HCT116 (cell line): Measurements from ENCODE around the gene LHFPL4. TPM values are rescaled to one million over a fixed set of nuclear protein-coding genes. Genes with fewer than 3 reads are reported as not detected.

ENCODE experiments used
- ATAC-seq: fragments of 200-7000 bp; cut with Tn5 transposase; 2 replicates; pipeline ENCODE4 v1.9.1; 2020; ENCODE audit warnings: mild to moderate bottlenecking, moderate library complexity
- BruUV-seq: library from RNA; stranded (reverse); fragments of 400-500 nt; replicated peaks from 2 replicates; lab custom pipeline; 2021; lab: Mats Ljungman, UMichigan
- CTCF ChIA-PET: fragments of 300-600 bp; sonication (Branson Sonifier 250); formaldehyde crosslinking; loops from one replicate; lab custom pipeline; 2021; ENCODE audit warnings: antibody characterized with exemption; lab: Charles Lee
- POLR2A ChIA-PET: fragments of 300-600, 350-600 bp; sonication (Branson Sonifier 250); formaldehyde crosslinking; loops from one replicate; lab custom pipeline; 2021; ENCODE audit warnings: antibody characterized with exemption; lab: Charles Lee
- RAD21 ChIA-PET, 2 experiments: fragments of 300-600 bp; sonication (Branson Sonifier 250); formaldehyde crosslinking; loops; one replicate each; lab custom pipeline; 2023; ENCODE audit warnings: low total read pairs in 2 of 2; ENCODE audit not compliant: uncharacterized antibody in 2 of 2, unreplicated experiment in 2 of 2, low non-redundant PET in 1 of 2; lab: Charles Lee
- DNase-seq: peaks from one replicate; pipeline ENCODE4 v3.0.0-alpha.2; 2010; ENCODE audit warnings: low read depth, low spot score
- H2AFZ ChIP-seq: fragments of 200-600 bp; shearing (Covaris generic), sonication (generic); 2 replicates; pipeline ENCODE4 v1.6.1; 2017; ENCODE audit warnings: low read depth, mixed run types, mixed read lengths, antibody characterized with exemption, low read length; ENCODE audit not compliant: poor library complexity, severe bottlenecking
- H3K27ac ChIP-seq: 2 replicates; pipeline ENCODE4 v1.5.1; 2012; ENCODE audit warnings: low read depth, low read length
- H3K27me3 ChIP-seq: fragments of 200-600 bp; sonication (generic); 2 replicates; pipeline ENCODE4 v1.6.1; 2016; ENCODE audit warnings: mixed run types, low read length, mixed read lengths; ENCODE audit not compliant: insufficient read depth
- H3K36me3 ChIP-seq, 2 experiments: fragments of 200-500 bp in 1 of 2; fragments of 200-600 bp in 1 of 2; sonication (Bioruptor generic) in 1 of 2; sonication (generic) in 1 of 2; 2 replicates each; pipeline versions ENCODE4 v1.5.1 to v1.6.1; 2014 to 2016; ENCODE audit warnings: low read length in 2 of 2, inconsistent platforms in 1 of 2, mixed read lengths in 1 of 2, mixed run types in 1 of 2; ENCODE audit not compliant: insufficient read depth in 2 of 2, control insufficient read depth in 1 of 2
- H3K4me1 ChIP-seq, 2 experiments: fragments of 200-600 bp in 1 of 2; sonication (generic) in 1 of 2; 2 replicates each; pipeline versions ENCODE4 v1.5.1 to v1.6.1; 2012 to 2017; ENCODE audit warnings: low read length in 2 of 2, inconsistent platforms in 1 of 2, mild to moderate bottlenecking in 1 of 2, mixed read lengths in 1 of 2, mixed run types in 1 of 2, moderate library complexity in 1 of 2; ENCODE audit not compliant: insufficient read depth in 2 of 2, control insufficient read depth in 1 of 2
- H3K4me2 ChIP-seq: fragments of 200-600 bp; sonication (generic); 2 replicates; pipeline ENCODE4 v1.6.1; 2017; ENCODE audit warnings: mixed run types, low read length, mixed read lengths
- H3K4me3 ChIP-seq, 2 experiments: fragments of 200-600 bp in 1 of 2; sonication (generic) in 1 of 2; replicated peaks in 1 of 2; 2 replicates each; pipeline ENCODE4 v1.5.1; 2011 to 2016; ENCODE audit warnings: low read length in 2 of 2, control low read depth in 1 of 2, low read depth in 1 of 2, mild to moderate bottlenecking in 1 of 2, mixed read lengths in 1 of 2, mixed run types in 1 of 2
- H3K79me2 ChIP-seq: fragments of 200-600 bp; sonication (generic); 2 replicates; pipeline ENCODE4 v1.6.1; 2017; ENCODE audit warnings: mild to moderate bottlenecking, mixed run types, low read length, moderate library complexity, mixed read lengths; ENCODE audit not compliant: insufficient read depth
- H3K9ac ChIP-seq: fragments of 200-600 bp; sonication (generic); 2 replicates; pipeline ENCODE4 v1.6.1; 2016; ENCODE audit warnings: low read length, mixed read lengths
- H3K9me2 ChIP-seq: fragments of 200-600 bp; sonication (generic), shearing (Covaris generic); 2 replicates; pipeline ENCODE4 v1.6.1; 2017; ENCODE audit warnings: mixed run types, mild to moderate bottlenecking, moderate library complexity; ENCODE audit not compliant: insufficient read depth
- H3K9me3 ChIP-seq, 2 experiments: fragments of 200-500 bp in 1 of 2; fragments of 200-600 bp in 1 of 2; sonication (Bioruptor generic) in 1 of 2; sonication (generic) in 1 of 2; 2 replicates each; pipeline ENCODE4 v1.6.1; 2014 to 2017; ENCODE audit warnings: low read length in 2 of 2, mixed read lengths in 2 of 2, inconsistent platforms in 1 of 2, low read depth in 1 of 2, mild to moderate bottlenecking in 1 of 2, mixed run types in 1 of 2, moderate library complexity in 1 of 2; ENCODE audit not compliant: control insufficient read depth in 1 of 2, insufficient read depth in 1 of 2
- H4K20me1 ChIP-seq: fragments of 200-600 bp; sonication (generic), shearing (Covaris generic); 2 replicates; pipeline ENCODE4 v1.6.1; 2017; ENCODE audit warnings: mixed run types, mild to moderate bottlenecking, moderate library complexity; ENCODE audit not compliant: insufficient read depth
- ATF3 ChIP-seq: IDR thresholded peaks from 2 replicates; pipeline ENCODE4 v1.6.1; 2012
- CBX3 ChIP-seq: IDR thresholded peaks from 2 replicates; pipeline ENCODE4 v1.6.1; 2012; ENCODE audit warnings: low read depth
- CTCF ChIP-seq, 3 experiments: fragments of 200-600 bp in 1 of 3; sonication (generic) in 1 of 3; IDR thresholded peaks in 2 of 3; conservative IDR thresholded peaks in 1 of 3; 2 replicates each; pipeline ENCODE4 v1.5.1; 2012 to 2017; ENCODE audit warnings: low read depth in 2 of 3, low read length in 2 of 3, antibody characterized with exemption in 1 of 3, borderline replicate concordance in 1 of 3, control low read depth in 1 of 3, mild to moderate bottlenecking in 1 of 3, mixed read lengths in 1 of 3, mixed run types in 1 of 3, moderate library complexity in 1 of 3; ENCODE audit not compliant: insufficient read depth in 1 of 3
- EGR1 ChIP-seq: IDR thresholded peaks from 2 replicates; pipeline ENCODE4 v1.6.1; 2012; ENCODE audit warnings: low read depth
- ELF1 ChIP-seq: IDR thresholded peaks from 2 replicates; pipeline ENCODE4 v1.6.1; 2012; ENCODE audit warnings: low read depth, borderline replicate concordance
- EZH2 ChIP-seq: fragments of 200-600 bp; sonication (generic); IDR thresholded peaks from 2 replicates; pipeline ENCODE4 v1.6.1; 2017; ENCODE audit warnings: antibody characterized with exemption, mixed run types
- EZH2phosphoT487 ChIP-seq: fragments of 200-600 bp; IDR thresholded peaks from 2 replicates; pipeline ENCODE4 v1.6.1; 2018; ENCODE audit warnings: antibody characterized with exemption, borderline replicate concordance
- FOSL1 ChIP-seq: IDR thresholded peaks from 2 replicates; pipeline ENCODE4 v1.6.1; 2012; ENCODE audit warnings: low read depth
- POLR2AphosphoS5 ChIP-seq: IDR thresholded peaks from 2 replicates; pipeline ENCODE4 v1.6.1; 2011; ENCODE audit warnings: mild to moderate bottlenecking, low read depth, low read length, moderate library complexity
- SIN3A ChIP-seq: IDR thresholded peaks from 2 replicates; pipeline ENCODE4 v1.6.1; 2012; ENCODE audit warnings: low read depth
- SP1 ChIP-seq: IDR thresholded peaks from 2 replicates; pipeline ENCODE4 v1.6.1; 2012; ENCODE audit warnings: low read depth
- SRF ChIP-seq: IDR thresholded peaks from 2 replicates; pipeline ENCODE4 v1.6.1; 2012; ENCODE audit warnings: low read depth
- TCF7L2 ChIP-seq: IDR thresholded peaks from 2 replicates; pipeline ENCODE4 v1.7.0; 2011; ENCODE audit warnings: borderline replicate concordance, inconsistent platforms; ENCODE audit not compliant: insufficient read depth, insufficient read length; ENCODE audit errors: extremely low read depth
- YY1 ChIP-seq: IDR thresholded peaks from 2 replicates; pipeline ENCODE4 v1.6.1; 2011; ENCODE audit warnings: low read length, low read depth, moderate library complexity, mild to moderate bottlenecking; ENCODE audit not compliant: insufficient replicate concordance; ENCODE audit errors: extremely low read depth
- ZNF274 ChIP-seq: fragments of 200-500 bp; sonication (Bioruptor generic); IDR thresholded peaks from 2 replicates; pipeline ENCODE4 v1.6.1; 2014; ENCODE audit warnings: mild to moderate bottlenecking, low read depth, low read length, inconsistent platforms
- intact Hi-C: fragments of 100-400 bp; cut with micrococcal nuclease; formaldehyde crosslinking; loops from 2 replicates; pipeline ENCODE4 v1.10.0; 2022
- total RNA-seq: library from RNA; stranded (reverse); gene quantifications from one replicate; pipeline ENCODE4 v1.2.1, GENCODE V29; 2021; ENCODE audit not compliant: unreplicated experiment
- TF ChIP-seq, protein P1 (sequence below): IDR thresholded peaks from 2 replicates; pipeline ENCODE4 v1.6.1; 2012; ENCODE audit warnings: low read depth
- TF ChIP-seq, protein P2 (sequence below): IDR thresholded peaks from 2 replicates; pipeline ENCODE4 v1.6.1; 2011; ENCODE audit warnings: mild to moderate bottlenecking, low read length, moderate library complexity; ENCODE audit not compliant: insufficient replicate concordance; ENCODE audit errors: extremely low read depth

LHFPL4 gene
- total RNA-seq, 1 experiment from 2014 or later: not detected

DNA sequence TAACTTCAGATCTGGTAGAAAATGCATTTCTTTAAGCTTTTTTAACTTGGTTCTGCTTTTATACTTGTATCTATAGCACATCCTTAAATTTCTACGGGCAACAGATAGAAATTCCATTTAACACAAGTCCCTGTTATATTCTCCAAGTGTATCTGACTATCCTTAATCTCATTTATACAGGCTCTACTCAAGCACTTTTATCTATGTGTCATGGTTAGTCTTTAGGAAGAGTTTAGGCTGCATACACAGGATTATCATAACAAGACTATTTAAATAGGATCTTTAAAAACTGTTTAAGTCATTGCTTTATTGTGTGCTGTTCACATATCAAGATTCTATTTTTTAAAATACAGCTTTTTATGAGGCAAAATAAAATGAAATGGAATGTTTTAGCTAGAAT, 103.5 kb downstream of the LHFPL4 start:
- no TSS peak for BruUV-seq
- Histone ChIP-seq H3K9me2 (no peaks in the 10 kb centered on the region), H3K27ac (no peak overlapping the region), H3K9ac (no peak overlapping the region), H3K4me3 (no peak overlapping the region), H3K4me1 (no peaks in the 10 kb centered on the region), H3K4me2 (no peak overlapping the region), H2AFZ (no peak overlapping the region), H3K9me3 (no peaks in the 10 kb centered on the region), H3K36me3 (peaks cover 62 to 68% of the 10 kb centered on the region in 2 experiments), H3K27me3 (no peaks in the 10 kb centered on the region), H4K20me1 (peaks cover 15% of the 10 kb centered on the region), H3K79me2 (peaks cover 88% of the 10 kb centered on the region)
- ChIA-PET RAD21 (no interaction called here), CTCF (no interaction called here), POLR2A (no interaction called here)
- ATAC-seq: no peak
- no peak for DNase-seq
- intact Hi-C loops: no loop called here
- no peak for TF ChIP-seq YY1
- no peak for TF ChIP-seq ZNF274
- TF ChIP-seq EGR1: no peak
- TF ChIP-seq ELF1: no peak
- TF ChIP-seq ATF3: no peak
- no peak for TF ChIP-seq SP1
- TF ChIP-seq, protein P1, sequence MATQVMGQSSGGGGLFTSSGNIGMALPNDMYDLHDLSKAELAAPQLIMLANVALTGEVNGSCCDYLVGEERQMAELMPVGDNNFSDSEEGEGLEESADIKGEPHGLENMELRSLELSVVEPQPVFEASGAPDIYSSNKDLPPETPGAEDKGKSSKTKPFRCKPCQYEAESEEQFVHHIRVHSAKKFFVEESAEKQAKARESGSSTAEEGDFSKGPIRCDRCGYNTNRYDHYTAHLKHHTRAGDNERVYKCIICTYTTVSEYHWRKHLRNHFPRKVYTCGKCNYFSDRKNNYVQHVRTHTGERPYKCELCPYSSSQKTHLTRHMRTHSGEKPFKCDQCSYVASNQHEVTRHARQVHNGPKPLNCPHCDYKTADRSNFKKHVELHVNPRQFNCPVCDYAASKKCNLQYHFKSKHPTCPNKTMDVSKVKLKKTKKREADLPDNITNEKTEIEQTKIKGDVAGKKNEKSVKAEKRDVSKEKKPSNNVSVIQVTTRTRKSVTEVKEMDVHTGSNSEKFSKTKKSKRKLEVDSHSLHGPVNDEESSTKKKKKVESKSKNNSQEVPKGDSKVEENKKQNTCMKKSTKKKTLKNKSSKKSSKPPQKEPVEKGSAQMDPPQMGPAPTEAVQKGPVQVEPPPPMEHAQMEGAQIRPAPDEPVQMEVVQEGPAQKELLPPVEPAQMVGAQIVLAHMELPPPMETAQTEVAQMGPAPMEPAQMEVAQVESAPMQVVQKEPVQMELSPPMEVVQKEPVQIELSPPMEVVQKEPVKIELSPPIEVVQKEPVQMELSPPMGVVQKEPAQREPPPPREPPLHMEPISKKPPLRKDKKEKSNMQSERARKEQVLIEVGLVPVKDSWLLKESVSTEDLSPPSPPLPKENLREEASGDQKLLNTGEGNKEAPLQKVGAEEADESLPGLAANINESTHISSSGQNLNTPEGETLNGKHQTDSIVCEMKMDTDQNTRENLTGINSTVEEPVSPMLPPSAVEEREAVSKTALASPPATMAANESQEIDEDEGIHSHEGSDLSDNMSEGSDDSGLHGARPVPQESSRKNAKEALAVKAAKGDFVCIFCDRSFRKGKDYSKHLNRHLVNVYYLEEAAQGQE: no peak
- no peak for TF ChIP-seq SRF
- TF ChIP-seq, protein P2, sequence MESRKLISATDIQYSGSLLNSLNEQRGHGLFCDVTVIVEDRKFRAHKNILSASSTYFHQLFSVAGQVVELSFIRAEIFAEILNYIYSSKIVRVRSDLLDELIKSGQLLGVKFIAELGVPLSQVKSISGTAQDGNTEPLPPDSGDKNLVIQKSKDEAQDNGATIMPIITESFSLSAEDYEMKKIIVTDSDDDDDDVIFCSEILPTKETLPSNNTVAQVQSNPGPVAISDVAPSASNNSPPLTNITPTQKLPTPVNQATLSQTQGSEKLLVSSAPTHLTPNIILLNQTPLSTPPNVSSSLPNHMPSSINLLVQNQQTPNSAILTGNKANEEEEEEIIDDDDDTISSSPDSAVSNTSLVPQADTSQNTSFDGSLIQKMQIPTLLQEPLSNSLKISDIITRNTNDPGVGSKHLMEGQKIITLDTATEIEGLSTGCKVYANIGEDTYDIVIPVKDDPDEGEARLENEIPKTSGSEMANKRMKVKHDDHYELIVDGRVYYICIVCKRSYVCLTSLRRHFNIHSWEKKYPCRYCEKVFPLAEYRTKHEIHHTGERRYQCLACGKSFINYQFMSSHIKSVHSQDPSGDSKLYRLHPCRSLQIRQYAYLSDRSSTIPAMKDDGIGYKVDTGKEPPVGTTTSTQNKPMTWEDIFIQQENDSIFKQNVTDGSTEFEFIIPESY: no peak
- no peak for TF ChIP-seq CBX3
- no peak for TF ChIP-seq SIN3A
- no peak for TF ChIP-seq CTCF (IDR thresholded peaks at IDR 0.05 in 2 of 3, conservative IDR thresholded peaks at IDR 0.05 in 1 of 3; ENCODE audit: borderline replicate concordance in 1 of 3, insufficient read depth in 1 of 3, low read depth in 2 of 3, low read length in 2 of 3)
- TF ChIP-seq EZH2phosphoT487: no peak
- TF ChIP-seq POLR2AphosphoS5: no peak
- no peak for TF ChIP-seq FOSL1
- TF ChIP-seq EZH2: no peak
- no peak for TF ChIP-seq TCF7L2
